HUES6 (cell line): Measurements from ENCODE around the gene ACOT4.
A peak's percentile ranks its signal among the peaks of the same experiment; 100 is the strongest.
"Not testable (repeated sequence)": the region's sequence is repeated elsewhere in the genome, so short reads cannot be mapped to it uniquely, and the experiment has no call there.

Experiments used
- H3K27ac ChIP-seq: 2 replicates; pipeline ENCODE4 v1.7.0; 2013; ENCODE audit warnings: low read depth, mild to moderate bottlenecking, low read length, inconsistent platforms
- H3K27me3 ChIP-seq: 2 replicates; pipeline ENCODE4 v1.6.1; 2013; ENCODE audit warnings: low read length; ENCODE audit not compliant: control insufficient read depth, insufficient read depth
- H3K36me3 ChIP-seq: 2 replicates; pipeline ENCODE4 v1.6.1; 2013; ENCODE audit warnings: low read length; ENCODE audit not compliant: control insufficient read depth, insufficient read depth
- H3K4me1 ChIP-seq: 2 replicates; pipeline ENCODE4 v1.6.1; 2013; ENCODE audit warnings: low read length; ENCODE audit not compliant: control insufficient read depth, insufficient read depth
- H3K4me3 ChIP-seq: 2 replicates; pipeline ENCODE4 v1.5.1; 2013; ENCODE audit warnings: low read depth, low read length
- H3K9ac ChIP-seq: one replicate; pipeline ENCODE4 v1.6.1; 2013; ENCODE audit warnings: mild to moderate bottlenecking, low read length
- H3K9me3 ChIP-seq: 2 replicates; pipeline ENCODE4 v1.6.1; 2013; ENCODE audit warnings: low read depth, low read length; ENCODE audit not compliant: control insufficient read depth, insufficient read depth

The ACOT4 gene

GRCh38 chr14:73566935-73567334, 24.7 kb upstream of the ACOT4 start:
- H3K36me3 ChIP-seq, H3K27ac ChIP-seq, H3K4me3 ChIP-seq: not testable (repeated sequence)

DNA sequence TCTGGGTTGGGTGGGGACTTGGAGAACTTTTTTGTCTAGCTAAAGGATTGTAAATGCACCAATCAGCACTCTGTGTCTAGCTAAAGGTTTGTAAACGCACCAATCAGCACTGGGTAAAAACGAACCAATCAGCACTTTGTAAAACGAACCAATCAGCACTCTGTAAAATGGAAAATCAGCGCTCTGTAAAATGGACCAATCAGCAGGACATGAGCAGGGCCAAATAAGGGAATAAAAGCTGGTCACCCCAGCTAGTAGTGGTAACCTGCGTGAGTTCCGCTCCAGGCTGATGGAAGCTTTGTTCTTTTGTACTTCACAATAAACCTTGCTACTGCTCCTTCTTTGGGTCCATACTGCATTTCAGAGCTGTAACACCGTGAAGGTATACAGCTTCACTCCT, 24.3 kb upstream of the ACOT4 start:
- peaks cover 6% of the 10 kb centered on the region for H3K9me3 ChIP-seq
- H3K36me3 ChIP-seq: peaks cover 2% of the 10 kb centered on the region; the same call in 1 of the 2 replicates
- H3K27ac ChIP-seq: no peak overlapping the region
- H3K27me3 ChIP-seq: no peaks in the 10 kb centered on the region
- H3K9ac ChIP-seq: no peak overlapping the region
- peaks cover 9% of the 10 kb centered on the region; the same call in 1 of the 2 replicates for H3K4me1 ChIP-seq
- H3K4me3 ChIP-seq: no peak overlapping the region

More at GRCh38 chr14:73566935-73567334, 24.7 kb upstream of the ACOT4 start:
- not testable (repeated sequence) for H3K9ac ChIP-seq, H3K4me1 ChIP-seq, H3K27me3 ChIP-seq, H3K9me3 ChIP-seq

DNA sequence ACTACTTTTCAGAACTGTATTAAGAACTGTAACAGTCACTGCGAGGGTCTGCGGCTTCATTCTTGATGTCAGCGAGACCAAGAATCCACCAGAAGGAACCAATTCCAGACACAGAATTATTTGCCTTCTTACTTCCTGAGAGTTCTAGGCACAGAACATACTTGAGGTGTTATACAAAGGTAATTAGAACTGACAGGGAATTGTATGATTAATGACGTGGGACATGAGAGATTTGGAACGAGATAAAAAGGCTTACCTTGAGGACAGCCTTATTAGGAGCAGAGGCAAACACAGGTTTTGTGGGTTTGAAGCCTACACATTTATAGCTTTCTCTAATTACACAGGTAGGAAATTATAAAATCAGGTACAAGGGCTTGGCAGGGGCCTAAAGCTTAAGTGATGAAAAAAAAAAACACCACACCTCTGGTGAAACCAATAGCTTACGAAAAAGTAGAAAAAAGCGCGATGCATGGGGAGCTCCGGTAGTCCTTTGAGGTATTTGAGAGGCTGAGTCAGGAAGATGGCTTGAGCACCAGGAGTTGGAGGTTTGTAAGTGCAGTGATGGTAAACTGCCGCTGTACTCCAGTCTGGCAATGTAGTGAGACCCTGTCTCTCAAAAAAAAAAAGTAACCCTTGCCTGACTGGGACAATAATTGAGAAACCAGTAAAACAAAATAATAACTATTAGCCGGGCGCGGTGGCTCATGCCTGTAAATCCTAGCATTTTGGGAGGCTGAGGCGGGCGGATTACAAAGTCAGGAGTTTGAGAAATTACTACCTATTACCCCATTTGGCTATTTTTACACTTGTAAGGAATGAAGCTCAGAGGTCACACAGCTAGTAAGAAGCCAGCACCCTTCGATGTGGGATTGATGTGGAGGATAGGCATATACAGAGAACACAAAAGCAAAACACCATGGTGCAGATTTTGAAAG, 23.5 kb upstream of the ACOT4 start:
- peaks cover 2% of the 10 kb centered on the region; the same call in 1 of the 2 replicates for H3K36me3 ChIP-seq
- H3K4me1 ChIP-seq: peaks cover 9% of the 10 kb centered on the region; the same call in 1 of the 2 replicates
- no peak overlapping the region for H3K27ac ChIP-seq
- H3K9ac ChIP-seq: no peak overlapping the region
- peak overlapping the region; percentile 64 for H3K4me3 ChIP-seq
- peaks cover 3% of the 10 kb centered on the region; the same call in 1 of the 2 replicates for H3K9me3 ChIP-seq
- no peaks in the 10 kb centered on the region for H3K27me3 ChIP-seq

DNA sequence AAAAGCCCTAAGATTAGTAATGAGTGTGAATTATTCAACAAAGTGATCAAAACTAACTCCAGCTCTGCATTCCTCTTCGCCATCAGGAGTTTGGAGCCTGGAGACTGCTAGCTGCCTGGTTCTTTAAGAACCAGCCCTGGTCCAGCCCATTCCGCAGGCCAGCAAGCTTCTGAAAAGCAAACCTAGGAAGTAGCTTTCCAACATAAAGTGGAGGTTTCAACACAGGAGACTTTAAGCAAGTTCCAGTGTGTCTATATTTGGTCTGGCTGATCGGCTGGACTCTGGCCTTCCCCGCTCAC, 22.8 kb upstream of the ACOT4 start:
- H3K36me3 ChIP-seq, H3K4me1 ChIP-seq, H3K27me3 ChIP-seq, H3K9me3 ChIP-seq: not testable (repeated sequence)
- peak overlapping the region; percentile 88 for H3K9ac ChIP-seq
- peak overlapping the region; percentile 64; the same call in 1 of the 2 replicates for H3K27ac ChIP-seq
- peak overlapping the region; percentile 64 for H3K4me3 ChIP-seq

DNA sequence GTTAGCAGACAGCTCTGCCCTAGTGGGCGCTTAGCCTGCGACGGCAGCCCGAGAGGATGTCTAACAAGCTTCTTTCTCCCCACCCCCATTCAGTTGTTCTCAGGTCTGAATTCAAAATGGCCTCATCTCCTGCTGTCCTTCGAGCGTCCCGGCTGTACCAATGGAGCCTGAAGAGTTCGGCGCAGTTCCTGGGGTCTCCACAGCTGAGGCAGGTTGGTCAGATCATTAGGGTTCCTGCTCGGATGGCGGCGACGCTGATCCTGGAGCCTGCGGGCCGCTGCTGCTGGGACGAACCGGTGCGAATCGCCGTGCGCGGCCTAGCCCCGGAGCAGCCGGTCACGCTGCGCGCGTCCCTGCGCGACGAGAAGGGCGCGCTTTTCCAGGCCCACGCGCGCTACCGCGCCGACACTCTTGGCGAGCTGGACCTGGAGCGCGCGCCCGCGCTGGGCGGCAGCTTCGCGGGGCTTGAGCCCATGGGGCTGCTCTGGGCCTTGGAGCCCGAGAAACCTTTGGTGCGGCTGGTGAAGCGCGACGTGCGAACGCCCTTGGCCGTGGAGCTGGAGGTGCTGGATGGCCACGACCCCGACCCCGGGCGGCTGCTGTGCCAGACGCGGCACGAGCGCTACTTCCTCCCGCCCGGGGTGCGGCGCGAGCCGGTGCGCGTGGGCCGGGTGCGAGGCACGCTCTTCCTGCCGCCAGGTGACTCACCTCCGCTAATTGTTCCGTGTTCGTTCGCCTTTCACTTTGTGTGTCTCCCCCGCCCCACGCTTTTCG, 22.3 kb upstream of the ACOT4 start, which contains the start of gene ACOT2:
Gene ACOT2, plus strand, starts transcription at position 29 of the 774 bp plus-strand sequence. Its CDS starts 28 bp downstream, at position 57.
- Histone ChIP-seq H3K4me3 (peak within 1 kb of the TSS; percentile 64), H3K9ac (peak within 1 kb of the TSS; percentile 88), H3K27ac (peak within 1 kb of the TSS; percentile 64; the same call in 1 of the 2 replicates)
- H3K4me1 ChIP-seq, H3K27me3 ChIP-seq, H3K9me3 ChIP-seq, H3K36me3 ChIP-seq: not testable (repeated sequence)

DNA sequence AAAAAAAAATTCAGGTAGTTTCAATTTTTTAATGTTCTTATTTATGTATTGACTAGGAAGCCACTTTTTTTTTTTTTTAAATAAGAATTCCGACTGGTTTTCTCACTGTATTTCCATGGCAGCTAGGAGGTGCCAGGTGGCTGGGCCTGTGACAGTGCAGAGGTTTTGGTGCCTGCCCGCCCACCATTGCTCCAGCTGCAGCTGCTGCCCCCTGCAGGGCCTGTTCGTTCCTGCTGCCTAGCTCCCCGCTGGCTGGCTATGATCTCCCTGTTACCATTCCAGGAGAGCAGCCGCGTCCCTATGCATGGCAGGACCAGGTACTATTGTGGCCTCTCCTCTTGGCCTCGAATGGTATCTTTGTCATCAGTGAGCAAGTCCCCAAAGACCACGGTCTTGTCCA, 20.8 kb upstream of the ACOT4 start:
- H3K9ac ChIP-seq, H3K4me3 ChIP-seq, H3K27ac ChIP-seq: not testable (repeated sequence)

GRCh38 chr14:73573034-73573433, 18.6 kb upstream of the ACOT4 start:
- H3K27ac ChIP-seq, H3K27me3 ChIP-seq, H3K9ac ChIP-seq, H3K4me3 ChIP-seq, H3K4me1 ChIP-seq, H3K36me3 ChIP-seq, H3K9me3 ChIP-seq: not testable (repeated sequence)

More for the DNA sequence above, 20.8 kb upstream of the ACOT4 start:
- not testable (repeated sequence) for H3K4me1 ChIP-seq, H3K9me3 ChIP-seq, H3K36me3 ChIP-seq, H3K27me3 ChIP-seq

DNA sequence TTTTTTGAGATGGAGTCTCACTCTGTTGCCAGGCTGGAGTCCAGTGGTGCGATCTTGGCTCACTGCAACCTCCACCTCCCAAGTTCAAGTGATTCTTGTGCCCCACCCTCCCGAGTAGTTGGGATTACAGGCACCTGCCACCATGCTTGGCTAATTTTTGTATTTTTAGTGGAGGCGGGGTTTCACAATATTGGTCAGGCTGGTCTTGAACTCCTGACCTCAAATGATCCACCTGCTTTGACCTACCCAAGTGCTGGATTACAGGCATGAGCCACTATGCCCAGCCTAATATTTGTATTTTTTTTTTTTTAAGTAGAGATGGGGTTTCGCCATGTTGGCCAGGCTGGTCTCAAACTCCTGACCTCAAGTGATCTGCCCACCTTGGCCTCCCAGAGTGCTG, 17.9 kb upstream of the ACOT4 start:
- H3K4me1 ChIP-seq, H3K36me3 ChIP-seq, H3K9me3 ChIP-seq, H3K4me3 ChIP-seq, H3K27me3 ChIP-seq, H3K9ac ChIP-seq, H3K27ac ChIP-seq: not testable (repeated sequence)

DNA sequence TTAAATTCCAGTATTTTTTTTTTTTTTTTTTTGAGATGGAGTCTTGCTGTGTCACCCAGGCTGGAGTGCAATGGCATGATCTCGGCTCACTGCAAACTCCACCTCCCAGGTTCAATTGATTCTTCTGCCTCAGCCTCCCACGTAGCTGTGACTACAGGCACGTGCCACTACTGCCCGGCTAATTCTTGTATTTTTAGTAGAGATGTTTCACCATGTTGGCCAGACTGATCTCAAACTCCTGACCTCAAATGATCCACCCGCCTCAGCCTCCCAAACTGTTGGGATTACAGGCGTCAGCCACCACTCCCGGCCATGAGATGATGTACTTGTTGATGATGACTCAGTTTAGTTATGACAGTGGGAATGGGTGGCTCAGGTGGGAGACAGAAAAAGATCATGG, 17.4 kb upstream of the ACOT4 start:
- H3K27me3 ChIP-seq, H3K4me3 ChIP-seq, H3K9ac ChIP-seq, H3K9me3 ChIP-seq, H3K36me3 ChIP-seq, H3K27ac ChIP-seq, H3K4me1 ChIP-seq: not testable (repeated sequence)

- Histone ChIP-seq H3K9me3 (no peaks in the 10 kb centered on the region), H3K36me3 (no peaks in the 10 kb centered on the region; the same call in 1 of the 2 replicates), H3K4me3 (no peak overlapping the region), H3K4me1 (no peaks in the 10 kb centered on the region), H3K27ac (no peak overlapping the region), H3K27me3 (no peaks in the 10 kb centered on the region), H3K9ac (no peak overlapping the region)
Observed at GRCh38 chr14:73576391-73576790, 15.3 kb upstream of the ACOT4 start.

DNA sequence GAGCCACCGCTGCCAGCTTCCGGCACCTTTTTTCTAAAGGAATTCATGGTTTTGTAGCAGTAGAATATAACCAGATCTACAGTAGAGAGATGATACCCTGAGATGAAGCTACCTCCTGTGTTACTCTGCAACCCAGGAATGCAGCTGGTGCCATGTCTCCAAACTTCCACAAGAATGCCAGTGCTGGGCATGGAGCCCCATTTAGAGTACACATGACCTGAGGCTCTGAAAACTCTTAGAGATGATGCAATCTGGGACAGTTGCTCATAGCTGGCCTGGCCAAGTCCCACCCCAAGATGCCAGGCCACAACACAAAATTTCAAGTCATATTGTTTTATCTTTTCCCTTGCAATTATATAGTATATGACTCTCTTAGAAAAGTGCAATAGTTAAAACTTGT, 14.5 kb upstream of the ACOT4 start:
- H3K27ac ChIP-seq, H3K36me3 ChIP-seq, H3K9me3 ChIP-seq, H3K4me3 ChIP-seq, H3K27me3 ChIP-seq, H3K4me1 ChIP-seq, H3K9ac ChIP-seq: not testable (repeated sequence)
